Measurements from ENCODE around the gene SRGAP1. TPM values are rescaled to one million over a fixed set of nuclear protein-coding genes. Genes with fewer than 3 reads are reported as not detected.

The SRGAP1 gene
- total and polyA plus RNA-seq, 2 experiments from 2014 or later, result 9.2 to 10.8 TPM

- no peak for DNase-seq (ENCODE audit: low spot score)
- Histone ChIP-seq H3K9me2 (replicated peaks; ENCODE audit: insufficient read depth) (no peaks in the 10 kb centered on the region), H3K27me3 (no peaks in the 10 kb centered on the region), H3K27ac (no peak overlapping the region), H3K79me2 (peaks cover 57% of the 10 kb centered on the region), H3K36me3 (replicated peaks; ENCODE audit: insufficient read depth, low read depth) (no peaks in the 10 kb centered on the region), H3K9me3 (ENCODE audit: low read depth) (no peaks in the 10 kb centered on the region), H2AFZ (no peak overlapping the region), H4K20me1 (ENCODE audit: insufficient read depth, poor library complexity, severe bottlenecking) (peaks cover under 1% of the 10 kb centered on the region), H3K4me1 (ENCODE audit: insufficient read depth) (no peaks in the 10 kb centered on the region), H3K4me3 (no peak overlapping the region), H3K4me2 (no peak overlapping the region)
- WGBS (ENCODE audit: low lambda C conversion rate, missing lambda C conversion rate), result 84% methylated on average over 4 of the region's 4 CpGs
- TF ChIP-seq EZH2phosphoT487 (IDR thresholded peaks at IDR 0.05; ENCODE audit: low read depth, severe bottlenecking, unreplicated experiment) (no peak), CTCF (IDR thresholded peaks at IDR 0.05; ENCODE audit: poor library complexity) (no peak), EZH2 (IDR thresholded peaks at IDR 0.05; ENCODE audit: borderline replicate concordance) (no peak)
Observed at GRCh38 chr12:63870838-63871237, 26.3 kb downstream of the SRGAP1 start.

- no peaks in the 10 kb centered on the region for H3K4me1 ChIP-seq (ENCODE audit: insufficient read depth)
- peaks cover 58% of the 10 kb centered on the region for H3K79me2 ChIP-seq
- H3K27ac ChIP-seq, result no peak overlapping the region
- H2AFZ ChIP-seq, result no peak overlapping the region
- H3K4me2 ChIP-seq, result no peak overlapping the region
- WGBS (ENCODE audit: low lambda C conversion rate, missing lambda C conversion rate), result 83% methylated on average over 3 of the region's 3 CpGs
- H4K20me1 ChIP-seq (ENCODE audit: insufficient read depth, poor library complexity, severe bottlenecking), result peaks cover 4% of the 10 kb centered on the region
- no peak for DNase-seq (ENCODE audit: low spot score)
- H3K9me2 ChIP-seq (replicated peaks; ENCODE audit: insufficient read depth), result no peaks in the 10 kb centered on the region
- H3K36me3 ChIP-seq (replicated peaks; ENCODE audit: insufficient read depth, low read depth), result no peaks in the 10 kb centered on the region
- H3K9me3 ChIP-seq (ENCODE audit: low read depth), result no peaks in the 10 kb centered on the region
- TF ChIP-seq EZH2 (IDR thresholded peaks at IDR 0.05; ENCODE audit: borderline replicate concordance), result no peak
- no peak for TF ChIP-seq CTCF (IDR thresholded peaks at IDR 0.05; ENCODE audit: poor library complexity)
- TF ChIP-seq EZH2phosphoT487 (IDR thresholded peaks at IDR 0.05; ENCODE audit: low read depth, severe bottlenecking, unreplicated experiment), result no peak
- no peak overlapping the region for H3K4me3 ChIP-seq
- no peaks in the 10 kb centered on the region for H3K27me3 ChIP-seq
Observed at GRCh38 chr12:63874897-63875480, 30.5 kb downstream of the SRGAP1 start.

- no peak for DNase-seq (ENCODE audit: low spot score)
- Histone ChIP-seq H3K9me3 (ENCODE audit: low read depth) (no peaks in the 10 kb centered on the region), H3K4me2 (peak overlapping the region; percentile 6), H3K4me3 (no peak overlapping the region), H3K36me3 (replicated peaks; ENCODE audit: insufficient read depth, low read depth) (no peaks in the 10 kb centered on the region), H3K27ac (no peak overlapping the region), H3K4me1 (ENCODE audit: insufficient read depth) (no peaks in the 10 kb centered on the region), H3K27me3 (no peaks in the 10 kb centered on the region), H3K79me2 (peaks cover 59% of the 10 kb centered on the region), H2AFZ (no peak overlapping the region), H3K9me2 (replicated peaks; ENCODE audit: insufficient read depth) (no peaks in the 10 kb centered on the region), H4K20me1 (ENCODE audit: insufficient read depth, poor library complexity, severe bottlenecking) (peaks cover 4% of the 10 kb centered on the region)
- TF ChIP-seq EZH2 (IDR thresholded peaks at IDR 0.05; ENCODE audit: borderline replicate concordance) (no peak), CTCF (IDR thresholded peaks at IDR 0.05; ENCODE audit: poor library complexity) (no peak), EZH2phosphoT487 (IDR thresholded peaks at IDR 0.05; ENCODE audit: low read depth, severe bottlenecking, unreplicated experiment) (no peak)
- 48% methylated on average over 3 of the region's 3 CpGs for WGBS (ENCODE audit: low lambda C conversion rate, missing lambda C conversion rate)
Observed at GRCh38 chr12:63875703-63876102, 31.2 kb downstream of the SRGAP1 start.
